ENCODE results near the gene NAA80. TPM values are rescaled to one million over a fixed set of nuclear protein-coding genes. Genes with fewer than 3 reads are reported as not detected.

The NAA80 gene
- total RNA-seq, 1 experiment from 2014 or later, result 2.2 TPM

- no peak for DNase-seq (ENCODE audit: low read depth in 1 of 2, low spot score in 2 of 2)
- Histone ChIP-seq H3K27me3 (replicated peaks) (no peaks in the 10 kb centered on the region), H3K36me3 (peaks cover 38% of the 10 kb centered on the region), H3K9me3 (replicated peaks) (no peaks in the 10 kb centered on the region), H3K27ac (no peak overlapping the region), H3K4me3 (no peak overlapping the region), H3K4me1 (replicated peaks) (peaks cover 31% of the 10 kb centered on the region)
Observed at GRCh38 chr3:50323614-50324199, 24.5 kb upstream of the NAA80 start.

DNA sequence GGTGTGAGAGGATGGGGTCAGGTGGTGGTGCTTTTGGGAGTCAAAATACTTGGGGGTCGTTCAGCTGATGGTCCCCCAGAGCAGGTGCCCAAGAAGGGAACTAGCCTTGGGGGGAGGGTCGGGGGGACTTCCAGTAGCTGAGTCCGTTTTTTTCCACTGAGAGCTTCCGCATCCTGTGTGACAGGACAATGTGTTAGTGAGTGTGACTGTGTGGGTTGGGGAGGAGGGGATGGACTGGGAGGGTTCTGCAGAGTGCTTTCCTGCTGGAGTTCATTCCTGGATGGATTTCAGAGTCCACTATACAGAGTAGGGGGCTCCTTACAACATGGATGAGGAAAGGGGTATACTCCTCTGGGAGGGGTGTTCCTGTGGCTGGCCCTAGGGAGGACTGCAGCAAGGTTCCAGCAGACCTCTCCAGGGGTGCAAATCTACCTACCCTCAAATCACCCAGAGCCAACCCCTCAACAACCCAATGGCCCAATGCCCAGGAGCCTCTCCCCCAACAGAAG, 23.9 kb upstream of the NAA80 start:
- H3K4me3 ChIP-seq, result no peak overlapping the region
- H3K9me3 ChIP-seq (replicated peaks), result no peaks in the 10 kb centered on the region
- H3K27me3 ChIP-seq (replicated peaks), result no peaks in the 10 kb centered on the region
- peaks cover 43% of the 10 kb centered on the region for H3K36me3 ChIP-seq
- H3K4me1 ChIP-seq (replicated peaks), result peaks cover 26% of the 10 kb centered on the region
- no peak for DNase-seq (ENCODE audit: low read depth in 1 of 2, low spot score in 2 of 2)
- no peak overlapping the region for H3K27ac ChIP-seq

DNA sequence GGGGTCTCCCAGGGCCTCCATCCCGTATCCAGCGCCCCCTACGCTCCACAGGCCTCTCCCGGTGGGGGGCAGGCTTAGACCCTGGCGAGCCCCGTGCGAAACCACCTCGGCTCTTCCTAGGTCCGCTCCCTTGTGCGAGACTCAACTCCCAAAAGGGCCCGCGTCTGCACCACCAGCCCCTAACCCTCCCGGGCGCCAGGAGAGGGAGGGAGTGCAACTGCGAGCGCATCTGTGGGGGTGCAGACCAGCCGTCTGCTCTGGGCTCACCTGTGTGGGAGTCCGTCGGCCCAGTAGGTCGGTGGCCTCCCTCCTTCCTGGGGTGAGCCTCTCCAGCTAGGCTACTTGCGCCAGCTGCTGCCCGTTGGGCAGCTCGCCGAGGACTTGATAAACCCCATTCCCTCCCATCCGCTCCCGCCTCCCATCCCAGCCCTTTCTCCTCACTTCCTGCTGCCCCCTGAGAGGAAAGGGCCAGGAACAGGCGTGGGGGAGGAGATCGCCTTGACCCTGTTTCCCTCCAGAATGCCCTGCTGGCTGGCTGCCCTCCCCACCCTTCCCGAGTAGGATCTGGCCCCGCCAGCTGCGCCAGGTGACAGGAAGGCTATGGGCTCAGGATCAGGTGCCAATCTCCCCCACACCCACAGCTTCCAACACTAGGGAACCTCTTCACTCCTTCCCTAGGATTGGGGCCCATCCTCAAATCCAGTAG, 23.3 kb upstream of the NAA80 start, which contains the start of gene HYAL2:
TSS of gene HYAL2 (minus strand) at position 360 of the 706 bp plus-strand sequence. CDS start 2,256 bp downstream, outside the sequence.
- Histone ChIP-seq H3K9me3 (replicated peaks) (no peaks in the 10 kb centered on the region), H3K27me3 (replicated peaks) (no peaks in the 10 kb centered on the region), H3K36me3 (peaks cover 44% of the 10 kb centered on the region), H3K4me3 (peak within 1 kb of the TSS; percentile 97), H3K4me1 (replicated peaks) (peaks cover 25% of the 10 kb centered on the region), H3K27ac (peak within 1 kb of the TSS; percentile 100)
- no peak for DNase-seq (ENCODE audit: low read depth in 1 of 2, low spot score in 2 of 2)

DNA sequence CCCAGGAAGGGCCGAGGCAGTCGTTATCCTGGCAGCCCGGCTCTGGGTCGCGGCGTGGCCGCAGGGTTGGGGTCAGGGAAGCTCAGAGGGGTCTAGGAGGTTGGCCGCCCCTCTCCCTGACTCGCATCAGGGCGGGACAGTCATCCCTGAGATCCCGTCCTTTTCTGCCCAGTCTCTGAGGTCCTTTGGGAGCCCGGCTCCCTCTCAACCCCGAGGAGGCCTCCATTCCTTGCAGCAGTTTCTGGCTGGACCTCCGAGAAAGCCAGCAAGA, 22.8 kb upstream of the NAA80 start:
- no peaks in the 10 kb centered on the region for H3K9me3 ChIP-seq (replicated peaks)
- H3K27me3 ChIP-seq (replicated peaks), result no peaks in the 10 kb centered on the region
- H3K27ac ChIP-seq, result no peak overlapping the region
- peaks cover 21% of the 10 kb centered on the region for H3K4me1 ChIP-seq (replicated peaks)
- no peak for DNase-seq (ENCODE audit: low read depth in 1 of 2, low spot score in 2 of 2)
- H3K36me3 ChIP-seq, result peaks cover 44% of the 10 kb centered on the region
- H3K4me3 ChIP-seq, result peak overlapping the region; percentile 97

DNA sequence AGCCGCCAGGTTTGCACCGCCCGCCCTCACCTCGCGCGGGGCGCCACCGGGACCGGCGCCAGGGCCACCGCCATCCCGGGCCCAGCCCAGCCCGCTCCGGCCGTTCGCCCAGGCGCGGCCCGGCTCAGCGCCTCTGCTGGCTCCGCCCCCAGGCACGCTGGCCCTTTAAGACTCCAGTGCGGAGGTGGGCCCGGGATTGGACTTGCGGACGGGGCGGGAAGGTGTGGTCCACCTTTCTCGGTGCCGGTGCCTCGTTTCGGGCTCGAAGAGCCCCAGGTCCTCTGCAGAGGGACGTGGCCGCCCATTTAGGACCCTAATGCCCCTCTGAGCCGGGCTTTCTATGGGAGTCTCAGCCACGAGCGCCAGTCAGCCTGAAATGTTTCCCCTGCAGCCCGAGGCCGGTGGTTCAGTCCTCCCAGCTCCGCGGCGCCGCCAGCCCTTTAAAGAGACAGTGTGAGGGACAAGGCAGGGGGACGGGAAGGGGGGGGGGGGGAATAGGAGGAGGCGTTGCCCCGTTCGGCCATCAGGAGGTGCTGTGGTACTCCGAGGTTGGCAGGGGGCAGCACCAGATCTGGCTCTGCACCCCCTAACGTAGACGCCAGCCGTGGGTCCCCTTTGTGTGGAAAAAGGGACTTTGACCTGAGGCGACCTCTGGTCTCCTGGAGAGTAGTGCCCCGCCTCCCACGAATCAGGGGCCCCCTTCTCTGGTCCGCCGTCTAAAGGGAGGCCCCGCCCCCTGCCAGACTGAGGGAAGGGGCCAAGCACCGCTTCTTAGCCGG, 22.3 kb upstream of the NAA80 start:
- H3K27me3 ChIP-seq (replicated peaks), result no peaks in the 10 kb centered on the region
- H3K4me1 ChIP-seq (replicated peaks), result peaks cover 24% of the 10 kb centered on the region
- DNase-seq (ENCODE audit: low read depth in 1 of 2, low spot score in 2 of 2), result peak; percentile 89 to 97
- peaks cover 47% of the 10 kb centered on the region for H3K36me3 ChIP-seq
- peak overlapping the region; percentile 97 for H3K4me3 ChIP-seq
- peak overlapping the region; percentile 100 for H3K27ac ChIP-seq
- H3K9me3 ChIP-seq (replicated peaks), result no peaks in the 10 kb centered on the region

DNA sequence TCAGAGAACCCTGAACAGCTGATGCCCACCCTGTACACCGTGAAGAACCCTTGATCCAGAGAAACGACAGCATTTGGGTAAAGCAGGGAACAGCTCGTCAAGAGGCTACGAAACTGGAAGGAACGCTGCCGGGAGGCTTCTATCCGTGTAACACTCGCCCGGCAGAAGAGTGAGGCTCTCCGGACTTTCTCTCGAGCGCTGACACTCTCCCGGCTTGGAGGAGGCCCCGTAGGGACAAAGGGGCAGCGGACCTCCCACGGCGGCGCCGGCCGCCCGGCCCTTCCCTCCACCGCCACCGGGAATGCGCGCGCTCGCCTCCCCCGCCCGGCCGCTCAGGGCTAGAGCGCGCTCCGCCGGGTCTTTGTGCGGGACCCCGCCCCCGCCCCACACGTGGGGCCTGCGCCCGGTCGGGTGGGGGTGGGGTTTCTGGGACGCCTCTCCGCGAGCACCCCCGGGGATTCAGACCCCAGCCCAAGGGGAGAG, 21.7 kb upstream of the NAA80 start:
- H3K27ac ChIP-seq, result peak overlapping the region; percentile 100
- peak; percentile 85 to 92 for DNase-seq (ENCODE audit: low read depth in 1 of 2, low spot score in 2 of 2)
- no peaks in the 10 kb centered on the region for H3K27me3 ChIP-seq (replicated peaks)
- H3K36me3 ChIP-seq, result peaks cover 50% of the 10 kb centered on the region
- H3K4me3 ChIP-seq, result peak overlapping the region; percentile 97
- H3K9me3 ChIP-seq (replicated peaks), result no peaks in the 10 kb centered on the region
- peaks cover 24% of the 10 kb centered on the region for H3K4me1 ChIP-seq (replicated peaks)

DNA sequence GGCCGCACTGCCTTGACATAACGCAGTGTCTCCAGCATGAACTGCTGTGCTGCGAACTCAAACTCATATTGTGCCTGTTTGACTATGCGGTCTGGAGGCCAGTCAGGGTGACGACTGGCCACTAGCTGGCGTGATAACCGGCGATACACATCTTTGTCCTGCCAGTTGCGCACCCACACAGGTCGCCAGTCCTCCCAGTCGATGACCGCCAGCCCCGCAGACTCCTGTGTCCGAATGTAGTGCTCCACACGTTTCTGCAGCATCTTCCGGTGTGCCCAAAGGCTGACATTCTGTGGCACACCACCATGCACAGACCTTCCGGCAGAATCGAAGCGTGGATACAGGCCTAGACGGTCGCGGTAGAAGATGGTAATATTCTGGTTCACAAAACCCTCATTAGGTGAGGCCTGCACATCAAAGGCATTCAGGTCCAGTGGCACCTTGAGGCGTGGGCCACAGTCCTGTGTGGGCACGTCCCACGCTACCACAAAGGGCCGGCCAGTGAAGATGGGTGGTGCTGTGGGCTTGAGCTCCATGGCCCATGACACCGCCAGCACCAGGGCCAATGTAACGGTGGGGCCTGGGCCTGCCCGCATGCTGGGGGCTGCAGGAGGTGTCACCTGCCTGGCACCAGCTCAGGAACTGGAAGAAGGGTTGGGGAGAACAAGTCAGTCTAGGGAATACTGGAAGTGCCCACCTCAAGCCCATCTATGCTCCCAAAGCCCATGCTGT, 20.9 kb upstream of the NAA80 start:
- no peaks in the 10 kb centered on the region for H3K9me3 ChIP-seq (replicated peaks)
- no peak overlapping the region; the same call in 1 of the 2 replicates for H3K27ac ChIP-seq
- H3K36me3 ChIP-seq, result peaks cover 49% of the 10 kb centered on the region
- no peaks in the 10 kb centered on the region for H3K27me3 ChIP-seq (replicated peaks)
- H3K4me1 ChIP-seq (replicated peaks), result peaks cover 24% of the 10 kb centered on the region
- DNase-seq (ENCODE audit: low read depth in 1 of 2, low spot score in 2 of 2), result no peak
- H3K4me3 ChIP-seq, result peak overlapping the region; percentile 97

GRCh38 chr3:50319181-50319893, 20.1 kb upstream of the NAA80 start:
- DNase-seq (ENCODE audit: low read depth in 1 of 2, low spot score in 2 of 2), result no peak
- peaks cover 44% of the 10 kb centered on the region for H3K36me3 ChIP-seq
- H3K27me3 ChIP-seq (replicated peaks), result no peaks in the 10 kb centered on the region
- H3K4me1 ChIP-seq (replicated peaks), result peaks cover 24% of the 10 kb centered on the region
- H3K9me3 ChIP-seq (replicated peaks), result no peaks in the 10 kb centered on the region
- no peak overlapping the region for H3K4me3 ChIP-seq
- H3K27ac ChIP-seq, result no peak overlapping the region

DNA sequence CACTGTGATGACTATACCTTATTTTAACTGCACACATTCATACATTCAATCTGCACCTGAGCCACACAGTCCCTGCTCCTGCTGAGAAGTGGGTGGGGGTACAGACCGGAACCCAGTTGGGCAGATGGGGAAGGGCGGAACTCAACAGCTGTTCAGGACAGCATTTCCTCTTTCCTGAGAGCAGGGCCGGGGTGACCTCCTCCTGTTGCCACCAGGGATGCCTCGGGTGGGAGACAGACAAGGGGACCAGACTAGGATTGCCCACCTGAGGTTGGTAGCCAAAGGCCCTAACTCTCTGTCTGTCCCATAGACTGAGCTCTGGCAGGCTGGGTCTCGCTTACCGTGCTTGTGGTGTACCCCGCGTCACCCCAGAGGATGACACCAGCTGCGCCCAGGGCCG, 19.4 kb upstream of the NAA80 start:
- no peak overlapping the region for H3K4me3 ChIP-seq
- peaks cover 37% of the 10 kb centered on the region for H3K36me3 ChIP-seq

GRCh38 chr3:50318163-50318562, 19.0 kb upstream of the NAA80 start:
- no peak overlapping the region for H3K27ac ChIP-seq
- H3K4me1 ChIP-seq (replicated peaks), result peaks cover 24% of the 10 kb centered on the region
- H3K9me3 ChIP-seq (replicated peaks), result no peaks in the 10 kb centered on the region
- no peaks in the 10 kb centered on the region for H3K27me3 ChIP-seq (replicated peaks)
- DNase-seq (ENCODE audit: low read depth in 1 of 2, low spot score in 2 of 2), result no peak
- peaks cover 37% of the 10 kb centered on the region for H3K36me3 ChIP-seq
- H3K4me3 ChIP-seq, result no peak overlapping the region

More for the DNA sequence above, 19.4 kb upstream of the NAA80 start:
- Histone ChIP-seq H3K27me3 (replicated peaks) (no peaks in the 10 kb centered on the region), H3K9me3 (replicated peaks) (no peaks in the 10 kb centered on the region), H3K27ac (no peak overlapping the region), H3K4me1 (replicated peaks) (peaks cover 24% of the 10 kb centered on the region)
- DNase-seq (ENCODE audit: low read depth in 1 of 2, low spot score in 2 of 2), result no peak

- Histone ChIP-seq H3K9me3 (replicated peaks) (no peaks in the 10 kb centered on the region), H3K4me1 (replicated peaks) (peaks cover 24% of the 10 kb centered on the region), H3K4me3 (no peak overlapping the region), H3K36me3 (peaks cover 37% of the 10 kb centered on the region), H3K27ac (no peak overlapping the region), H3K27me3 (replicated peaks) (no peaks in the 10 kb centered on the region)
- DNase-seq (ENCODE audit: low read depth in 1 of 2, low spot score in 2 of 2), result no peak
Observed at GRCh38 chr3:50317300-50317699, 18.1 kb upstream of the NAA80 start.

DNA sequence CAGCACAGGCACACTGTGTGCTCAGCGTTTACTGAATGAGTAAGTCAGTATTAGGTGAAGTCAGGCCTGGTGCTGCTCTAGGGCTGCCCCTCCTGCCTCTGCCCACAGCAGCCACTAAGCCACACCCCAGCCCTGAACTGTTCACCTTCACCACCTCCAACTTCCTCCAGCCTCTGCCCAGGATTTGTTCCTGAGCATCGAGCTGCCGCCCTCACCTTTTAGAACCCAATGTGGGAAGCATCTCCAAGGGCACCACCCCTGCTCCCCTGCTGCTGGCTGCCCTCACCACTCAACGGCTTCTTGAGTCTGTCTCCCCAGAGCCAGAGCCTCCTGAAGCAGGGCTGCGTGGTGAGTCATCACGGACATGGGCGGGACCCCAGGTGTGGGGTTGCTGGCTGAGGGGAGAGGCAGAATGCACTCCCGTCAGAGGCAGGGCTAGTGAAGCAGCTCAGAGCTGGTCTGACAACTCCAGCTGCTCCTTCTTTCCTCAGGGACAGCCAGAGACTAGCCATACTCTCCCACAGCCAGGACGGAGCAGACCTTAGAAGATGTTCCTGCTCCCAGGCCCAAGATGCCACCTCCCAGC, 17.5 kb upstream of the NAA80 start:
- Histone ChIP-seq H3K27me3 (replicated peaks) (no peaks in the 10 kb centered on the region), H3K4me3 (no peak overlapping the region), H3K4me1 (replicated peaks) (peaks cover 20% of the 10 kb centered on the region), H3K27ac (no peak overlapping the region), H3K9me3 (replicated peaks) (no peaks in the 10 kb centered on the region), H3K36me3 (peaks cover 37% of the 10 kb centered on the region)
- DNase-seq (ENCODE audit: low read depth in 1 of 2, low spot score in 2 of 2), result no peak

Data from SJSA1 (cell line).